PFSK-1 (cell line): ENCODE data around the gene C19orf47.

Experiments
- SIN3A ChIP-seq: IDR thresholded peaks from 2 replicates; pipeline ENCODE4 v1.6.1; 2012; ENCODE audit warnings: mild to moderate bottlenecking, low read length, moderate library complexity, borderline replicate concordance; ENCODE audit not compliant: insufficient read depth
- TF ChIP-seq, protein P1 (sequence below), 2 experiments: IDR thresholded peaks; 2 replicates each; pipeline versions ENCODE4 v1.6.1 to v1.8.0; 2011 to 2012; ENCODE audit warnings: low read depth in 2 of 2, low read length in 2 of 2, control low read depth in 1 of 2, inconsistent platforms in 1 of 2, mild to moderate bottlenecking in 1 of 2, moderate library complexity in 1 of 2; ENCODE audit not compliant: insufficient read depth in 1 of 2

DNA sequence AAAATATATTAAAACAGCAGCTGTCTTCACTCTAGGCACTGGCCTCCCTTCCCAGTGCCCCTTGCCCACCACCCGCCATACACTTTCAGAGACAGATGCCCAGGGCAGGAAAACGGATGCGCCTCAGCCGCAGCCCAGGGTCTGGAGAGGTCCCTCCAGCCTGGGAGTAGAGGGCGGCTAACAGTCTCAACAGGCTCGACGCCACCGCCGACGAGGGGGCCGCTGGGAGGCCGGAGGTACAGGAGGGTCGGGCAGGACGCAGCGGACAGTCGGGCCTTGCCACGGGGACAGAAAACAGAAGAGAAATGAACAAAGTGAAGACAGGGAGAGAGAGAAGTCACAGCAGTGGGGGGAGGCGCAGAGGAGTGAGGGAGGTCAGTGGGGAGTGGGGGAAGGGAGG is 27.1 kb downstream of the C19orf47 start:
- TF ChIP-seq, protein P1, sequence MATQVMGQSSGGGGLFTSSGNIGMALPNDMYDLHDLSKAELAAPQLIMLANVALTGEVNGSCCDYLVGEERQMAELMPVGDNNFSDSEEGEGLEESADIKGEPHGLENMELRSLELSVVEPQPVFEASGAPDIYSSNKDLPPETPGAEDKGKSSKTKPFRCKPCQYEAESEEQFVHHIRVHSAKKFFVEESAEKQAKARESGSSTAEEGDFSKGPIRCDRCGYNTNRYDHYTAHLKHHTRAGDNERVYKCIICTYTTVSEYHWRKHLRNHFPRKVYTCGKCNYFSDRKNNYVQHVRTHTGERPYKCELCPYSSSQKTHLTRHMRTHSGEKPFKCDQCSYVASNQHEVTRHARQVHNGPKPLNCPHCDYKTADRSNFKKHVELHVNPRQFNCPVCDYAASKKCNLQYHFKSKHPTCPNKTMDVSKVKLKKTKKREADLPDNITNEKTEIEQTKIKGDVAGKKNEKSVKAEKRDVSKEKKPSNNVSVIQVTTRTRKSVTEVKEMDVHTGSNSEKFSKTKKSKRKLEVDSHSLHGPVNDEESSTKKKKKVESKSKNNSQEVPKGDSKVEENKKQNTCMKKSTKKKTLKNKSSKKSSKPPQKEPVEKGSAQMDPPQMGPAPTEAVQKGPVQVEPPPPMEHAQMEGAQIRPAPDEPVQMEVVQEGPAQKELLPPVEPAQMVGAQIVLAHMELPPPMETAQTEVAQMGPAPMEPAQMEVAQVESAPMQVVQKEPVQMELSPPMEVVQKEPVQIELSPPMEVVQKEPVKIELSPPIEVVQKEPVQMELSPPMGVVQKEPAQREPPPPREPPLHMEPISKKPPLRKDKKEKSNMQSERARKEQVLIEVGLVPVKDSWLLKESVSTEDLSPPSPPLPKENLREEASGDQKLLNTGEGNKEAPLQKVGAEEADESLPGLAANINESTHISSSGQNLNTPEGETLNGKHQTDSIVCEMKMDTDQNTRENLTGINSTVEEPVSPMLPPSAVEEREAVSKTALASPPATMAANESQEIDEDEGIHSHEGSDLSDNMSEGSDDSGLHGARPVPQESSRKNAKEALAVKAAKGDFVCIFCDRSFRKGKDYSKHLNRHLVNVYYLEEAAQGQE (IDR thresholded peaks at IDR 0.05; ENCODE audit: insufficient read depth in 1 of 2, low read depth in 2 of 2, low read length in 2 of 2), result no peak
- no peak for TF ChIP-seq SIN3A
